GM21528 (cell line): ENCODE results near the gene PEMT.

Source experiments
- ATAC-seq: cut with Tn5 transposase; IDR thresholded peaks from one replicate; pipeline ENCODE4 v1.9.1; 2021; ENCODE audit warnings: mild to moderate bottlenecking, moderate library complexity; ENCODE audit not compliant: unreplicated experiment, low FRiP score

Gene PEMT

DNA sequence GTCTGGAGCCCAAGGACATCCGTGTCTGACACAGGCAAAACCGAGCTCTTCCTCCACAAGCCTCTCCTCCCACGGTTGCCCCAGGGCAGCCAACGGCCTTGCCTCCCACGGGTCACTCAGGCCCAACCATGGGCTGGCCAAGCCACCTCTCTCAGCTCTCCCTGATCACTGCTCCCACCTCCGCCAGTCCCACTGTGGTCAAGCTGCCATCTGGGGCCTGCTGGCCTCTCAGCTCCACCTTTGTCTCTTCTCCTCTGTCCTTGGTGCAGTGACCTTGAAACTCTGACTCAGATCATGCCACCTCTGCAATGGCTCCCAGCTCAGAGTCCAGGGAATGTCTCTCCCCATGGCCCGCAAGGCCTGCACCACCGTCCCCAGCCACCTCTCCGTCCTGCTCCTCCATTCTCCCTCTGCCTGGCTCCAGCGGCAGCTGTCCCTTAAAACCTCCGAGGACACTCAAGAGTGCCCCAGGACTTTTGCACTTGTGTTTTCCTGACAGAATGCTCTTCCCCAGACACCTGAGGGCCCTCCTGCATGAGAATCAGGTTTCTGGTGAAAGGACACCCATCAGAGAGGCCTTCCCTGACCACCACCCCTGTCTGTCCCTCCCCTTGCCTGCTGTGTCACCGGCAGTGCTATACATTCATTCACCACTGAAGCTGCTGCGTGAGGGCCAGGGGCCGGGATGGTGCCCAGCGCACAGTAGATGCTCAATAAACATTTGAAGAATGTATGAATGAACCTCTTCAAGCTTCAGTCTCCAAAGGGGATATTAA, 19.3 kb downstream of the PEMT start:
- ATAC-seq = no peak

- ATAC-seq = no peak
Observed at GRCh38 chr17:17570798-17571716, 20.5 kb downstream of the PEMT start.

- ATAC-seq = no peak
Observed at GRCh38 chr17:17570140-17570797, 21.2 kb downstream of the PEMT start.

DNA sequence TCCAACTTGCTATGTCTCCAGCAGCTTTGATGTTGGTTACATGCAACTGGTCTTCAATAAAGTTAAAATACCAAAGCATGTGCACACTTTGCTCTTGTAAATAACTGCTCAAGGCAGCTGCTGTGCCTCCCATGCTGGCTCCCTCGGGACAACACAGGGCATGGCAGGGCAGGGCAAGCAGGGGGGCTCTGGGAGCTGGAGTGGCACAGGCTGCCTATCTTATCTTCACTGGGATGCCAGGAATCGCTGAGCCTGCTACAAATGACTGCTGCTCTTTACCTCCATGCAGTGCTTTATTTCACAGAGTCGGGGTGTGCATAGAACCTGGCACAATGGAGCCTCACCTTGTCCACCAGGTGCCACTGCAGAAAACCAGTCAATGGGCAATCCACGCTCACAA, 21.8 kb downstream of the PEMT start:
- no peak for ATAC-seq

DNA sequence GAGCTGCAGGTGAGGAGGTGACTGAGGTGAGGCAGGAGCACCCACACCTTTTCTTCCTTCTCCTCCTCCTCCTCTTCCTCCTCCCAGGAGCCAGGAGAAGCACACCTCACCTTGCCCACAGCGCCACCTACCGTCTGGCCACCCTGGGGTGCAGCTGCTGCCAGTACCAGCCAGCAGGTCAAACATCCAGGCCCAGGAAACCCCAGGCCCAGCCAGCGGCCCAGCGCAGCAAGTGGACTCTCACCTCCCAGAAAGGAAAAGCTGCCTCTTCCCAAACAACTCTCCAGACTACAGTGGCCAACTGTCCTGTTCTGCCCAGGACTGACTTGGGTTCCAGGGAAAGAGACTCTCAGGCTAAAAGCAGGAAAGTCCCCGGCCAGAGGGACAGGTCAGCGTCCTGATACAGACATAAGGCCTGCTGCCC, 22.7 kb downstream of the PEMT start:
- no peak for ATAC-seq

GRCh38 chr17:17567631-17568030, 23.9 kb downstream of the PEMT start:
- no peak for ATAC-seq

DNA sequence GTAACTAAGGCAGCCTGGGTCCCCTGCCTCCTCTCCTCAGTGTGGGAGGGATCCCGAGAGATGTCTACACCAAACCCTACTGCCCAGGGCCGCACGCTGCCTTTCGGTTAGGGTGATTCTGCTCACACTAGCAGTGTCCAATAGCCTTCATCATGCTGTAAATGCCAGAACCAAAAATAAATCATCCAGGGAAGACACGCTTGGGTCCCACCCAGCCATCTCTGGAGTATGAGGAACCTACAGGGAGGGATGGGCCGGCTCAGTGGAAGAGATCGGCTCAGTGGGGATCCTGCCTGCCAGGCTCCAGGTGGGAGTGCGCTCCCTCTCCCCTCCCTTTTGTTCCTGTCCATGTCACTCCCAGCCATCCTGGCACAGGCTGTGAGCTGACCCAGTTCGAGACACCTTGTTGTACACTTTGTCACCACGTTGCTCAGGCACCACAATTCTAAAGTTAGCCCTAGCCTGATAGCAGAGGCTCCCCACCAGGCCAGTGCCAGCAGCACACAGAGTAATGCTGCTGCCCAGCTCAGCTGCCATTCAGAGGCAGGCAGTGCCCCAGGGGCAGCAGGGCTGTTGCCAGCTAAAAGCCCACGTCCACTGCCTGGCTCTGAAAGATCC, 24.5 kb downstream of the PEMT start:
- no peak for ATAC-seq

- ATAC-seq = no peak
Observed at GRCh38 chr17:17565471-17566339, 25.8 kb downstream of the PEMT start.

GRCh38 chr17:17564896-17565295, 26.6 kb downstream of the PEMT start:
- no peak for ATAC-seq

GRCh38 chr17:17564323-17564722, 27.2 kb downstream of the PEMT start:
- no peak for ATAC-seq

DNA sequence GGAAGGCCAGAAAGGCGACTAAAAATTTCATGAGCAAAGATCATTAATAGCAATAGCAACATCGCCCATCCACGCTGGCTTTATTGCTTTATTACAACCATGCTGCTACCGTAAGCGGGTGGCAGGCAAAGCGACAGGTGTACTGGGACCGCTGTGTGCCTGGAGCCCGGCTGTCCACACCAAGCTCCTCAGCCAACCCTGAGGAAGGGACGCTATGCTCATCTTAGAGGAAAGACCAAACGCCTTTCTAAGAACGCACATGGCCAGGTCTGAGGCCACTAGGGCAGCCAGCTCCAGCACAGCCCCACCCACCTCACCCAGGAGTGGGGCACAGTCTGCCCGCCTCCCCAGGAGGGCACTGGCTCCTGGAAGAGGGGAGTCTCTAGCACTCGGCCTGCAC, 28.0 kb downstream of the PEMT start:
- no peak for ATAC-seq

DNA sequence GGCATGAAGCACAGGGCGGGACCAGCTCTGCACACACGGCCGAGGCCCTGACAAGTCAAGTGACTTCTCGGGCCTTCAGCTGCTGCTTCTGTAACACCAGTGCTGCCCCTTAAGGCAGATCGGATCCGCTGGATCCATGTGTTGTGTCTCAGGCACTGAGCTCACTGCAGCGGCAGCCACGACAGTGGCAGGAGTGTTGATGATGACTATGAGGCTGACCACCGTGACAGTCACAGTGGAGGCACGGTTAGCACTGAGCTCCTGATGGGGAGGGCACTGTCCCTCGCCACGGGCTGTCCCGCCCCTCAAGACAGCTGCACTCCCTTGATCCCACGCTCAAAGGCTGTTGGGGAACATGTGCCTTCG, 29.4 kb downstream of the PEMT start:
- no peak for ATAC-seq

- no peak for ATAC-seq
Observed at GRCh38 chr17:17561408-17562145, 29.9 kb downstream of the PEMT start.

DNA sequence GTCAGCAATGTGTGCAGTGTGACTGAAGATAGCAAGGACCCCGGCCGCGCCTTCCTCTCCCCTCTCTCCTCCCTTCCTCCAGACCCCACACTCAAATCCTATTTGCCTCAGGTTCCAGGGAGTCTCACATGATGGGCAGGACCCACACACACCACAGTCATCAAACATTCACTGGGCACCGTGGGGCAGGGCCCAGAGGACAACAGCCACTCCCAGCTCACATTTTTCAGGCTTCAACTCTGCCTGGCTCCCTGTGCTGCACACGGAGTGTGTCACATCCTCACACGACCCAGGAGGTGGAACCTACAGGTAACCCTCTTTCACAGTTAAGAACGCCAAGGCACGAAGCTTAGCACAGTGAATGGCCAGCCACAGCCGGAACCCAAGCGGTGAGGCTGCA, 30.5 kb downstream of the PEMT start:
- ATAC-seq = no peak

GRCh38 chr17:17560167-17560566, 31.3 kb downstream of the PEMT start:
- ATAC-seq = no peak

DNA sequence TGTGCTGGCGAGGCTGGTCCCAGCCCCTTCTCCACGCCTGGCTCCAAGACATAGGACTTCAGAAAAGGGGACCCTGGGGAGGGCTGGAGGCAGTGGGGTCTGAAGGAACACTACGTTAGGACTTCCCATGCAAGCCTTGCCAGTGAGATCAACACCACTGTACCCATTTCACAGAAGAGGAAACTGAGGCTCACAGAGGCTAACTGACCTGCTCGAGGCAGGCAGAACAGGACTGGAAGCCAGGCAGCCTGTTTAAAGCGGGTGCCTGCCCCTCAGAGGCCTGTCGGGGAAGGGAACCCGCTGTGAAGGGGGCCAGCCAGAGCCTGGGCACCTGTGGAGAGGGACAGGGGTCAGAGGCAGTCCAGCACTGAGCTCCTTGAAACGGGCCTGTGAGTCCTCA, 32.3 kb downstream of the PEMT start:
- no peak for ATAC-seq

DNA sequence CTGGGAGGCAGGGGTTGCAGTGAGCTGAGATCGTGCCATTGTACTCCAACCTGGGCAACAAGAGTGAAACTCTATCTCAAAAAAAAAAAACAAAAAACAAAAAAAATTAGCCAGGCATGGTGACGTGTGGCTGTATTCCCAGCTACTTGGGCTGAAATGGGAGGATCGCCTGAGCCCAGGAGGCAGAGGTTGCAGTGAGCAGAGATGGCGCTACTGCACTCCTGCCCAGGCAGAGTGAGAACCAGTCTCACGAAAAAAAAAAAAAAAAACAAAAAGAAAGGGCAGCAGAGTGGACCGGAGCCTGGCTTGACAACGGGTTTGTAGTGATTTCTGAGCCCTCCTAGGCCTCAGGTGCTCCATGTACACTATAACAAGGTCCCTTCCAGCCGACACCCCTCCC, 33.1 kb downstream of the PEMT start:
- no peak for ATAC-seq

DNA sequence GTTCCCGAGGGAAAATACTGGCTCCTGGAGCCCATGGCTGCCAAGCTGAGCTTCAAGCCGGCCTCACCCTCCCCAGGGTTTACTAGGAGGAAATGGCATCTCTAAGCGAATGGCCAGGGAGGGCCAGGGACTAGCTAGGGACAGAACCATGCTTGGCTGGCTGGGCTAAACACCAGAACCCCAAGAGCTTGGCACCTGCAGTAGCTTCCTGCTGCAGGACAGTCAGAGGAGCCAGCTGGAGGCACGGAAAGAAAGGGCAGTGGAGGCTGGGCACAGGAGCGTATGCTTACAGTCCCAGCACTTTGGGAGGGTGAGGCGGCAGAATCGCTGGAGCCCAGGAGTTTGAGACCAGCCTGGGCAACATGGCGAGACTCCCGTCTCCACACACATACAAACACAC, 33.7 kb downstream of the PEMT start:
- no peak for ATAC-seq

- no peak for ATAC-seq
Observed at GRCh38 chr17:17556671-17557070, 34.8 kb downstream of the PEMT start.
